Endothelial cell of hepatic sinusoid (primary cell): ENCODE data around the gene KCNK18.

Experiments used
- in situ Hi-C: cut with HindIII; loops from 2 replicates; pipeline ENCODE4 v1.10.0; 2017; ENCODE audit warnings: low sequenced_read_pairs

Gene KCNK18

GRCh38 chr10:117249493-117250093 lies 52.3 kb downstream of the KCNK18 start:
- in situ Hi-C loops = loop anchor here (5.0 kb wide), 1 partner anchor 42 kb away; no protein-coding TSS in a partner anchor

DNA sequence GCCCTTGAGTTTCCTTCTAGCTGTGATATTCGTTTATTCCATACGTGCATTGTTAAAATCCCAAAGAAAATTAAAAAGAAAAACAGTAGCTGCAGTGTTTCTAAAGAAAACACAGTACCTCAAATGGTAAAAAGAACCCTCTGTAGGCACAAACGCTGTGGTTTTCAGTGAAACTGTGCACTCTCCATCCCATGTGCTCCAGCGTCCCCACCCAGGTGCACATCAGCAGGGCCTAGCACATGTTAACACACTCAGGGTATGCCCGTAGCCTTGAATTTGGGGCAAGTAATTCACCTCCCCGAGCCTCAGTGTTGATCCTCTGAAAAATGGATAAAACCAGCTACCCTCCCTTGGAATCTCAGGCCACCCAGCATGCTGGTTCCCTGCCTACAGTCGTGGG lies 53.1 kb downstream of the KCNK18 start:
- in situ Hi-C loops = no loop called here

DNA sequence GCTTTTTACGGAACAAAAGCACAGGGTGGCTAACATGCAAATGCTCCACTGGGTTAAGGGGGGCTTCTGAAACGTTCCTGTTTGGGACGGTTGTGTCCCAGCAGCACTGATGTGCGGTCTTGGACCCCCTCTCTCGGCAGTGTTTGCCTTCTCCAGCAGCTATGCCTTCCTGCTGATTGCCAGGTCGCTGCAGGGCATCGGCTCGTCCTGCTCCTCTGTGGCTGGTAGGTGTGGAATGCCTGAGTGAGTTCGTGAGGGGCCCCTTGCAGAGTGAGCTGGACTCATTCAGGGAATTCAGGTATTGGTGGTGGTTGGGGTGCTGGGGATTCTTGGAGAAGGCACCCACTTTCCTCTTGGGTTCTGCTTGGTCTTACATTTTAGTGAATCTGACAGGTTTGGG lies 56.6 kb downstream of the KCNK18 start:
- in situ Hi-C loops = no loop called here

DNA sequence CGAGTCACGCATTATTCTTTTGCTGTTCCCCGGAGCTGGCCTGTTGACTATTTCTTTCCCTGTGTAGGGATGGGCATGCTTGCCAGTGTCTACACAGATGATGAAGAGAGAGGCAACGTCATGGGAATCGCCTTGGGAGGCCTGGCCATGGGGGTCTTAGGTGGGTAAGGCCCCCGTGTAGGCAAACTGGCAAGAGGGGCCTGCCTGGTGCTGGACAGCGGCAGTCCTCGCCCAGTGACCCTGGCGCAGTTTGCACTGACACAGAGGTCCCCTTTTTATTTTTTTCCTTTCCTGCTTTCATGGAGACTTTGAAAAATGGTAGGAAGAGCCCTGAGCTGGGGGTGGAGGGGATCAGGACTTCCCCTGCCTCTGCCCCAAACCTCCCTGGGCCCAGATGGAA lies 57.0 kb downstream of the KCNK18 start:
- in situ Hi-C loops = no loop called here

GRCh38 chr10:117254774-117255735 lies 57.8 kb downstream of the KCNK18 start:
- in situ Hi-C loops = no loop called here

GRCh38 chr10:117255835-117256460 lies 58.7 kb downstream of the KCNK18 start:
- in situ Hi-C loops = no loop called here

DNA sequence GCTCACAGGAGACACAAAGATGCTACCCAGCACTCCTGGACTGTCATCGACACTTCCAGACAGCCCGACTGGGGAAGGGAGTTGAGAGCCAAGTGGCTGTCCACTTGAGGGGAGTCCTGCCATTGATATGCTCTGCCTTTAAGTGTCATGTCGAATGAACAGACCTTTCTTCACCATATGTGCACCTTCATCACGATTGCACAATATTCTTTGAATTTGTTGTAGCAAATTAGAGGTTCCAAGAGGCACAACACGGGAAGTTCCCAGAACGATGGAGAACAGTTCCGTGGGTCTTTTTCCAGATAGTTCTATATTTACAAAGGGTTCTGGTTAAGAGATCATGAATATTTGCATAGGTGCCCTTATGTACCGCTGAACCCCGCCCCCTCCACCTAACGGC lies 59.6 kb downstream of the KCNK18 start:
- in situ Hi-C loops = no loop called here

GRCh38 chr10:117257721-117258120 lies 60.4 kb downstream of the KCNK18 start:
- in situ Hi-C loops = no loop called here

DNA sequence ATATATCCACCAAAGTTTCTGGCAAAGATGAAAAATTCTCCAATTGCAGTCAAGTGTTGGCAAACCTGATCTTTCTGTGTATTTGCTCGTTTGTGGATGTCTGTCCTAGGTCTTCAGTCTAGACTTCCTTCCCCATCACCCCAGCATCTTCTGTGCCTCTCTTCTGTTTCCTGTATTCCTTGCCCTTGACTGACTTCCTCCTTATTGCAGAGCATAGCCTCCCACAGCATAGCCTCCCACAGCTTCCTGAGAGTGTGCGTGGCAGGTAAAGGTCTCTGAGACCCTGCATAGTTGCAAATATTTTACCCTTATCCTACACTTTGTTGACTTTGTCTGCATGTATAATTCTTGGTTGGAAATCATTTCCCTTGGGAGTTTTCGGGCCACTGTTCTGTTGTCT lies 62.0 kb downstream of the KCNK18 start:
- in situ Hi-C loops = no loop called here
